ENCODE measurements around the gene RTP3. TPM values are rescaled to one million over a fixed set of nuclear protein-coding genes. Genes with fewer than 3 reads are reported as not detected.

The RTP3 gene
- polyA plus RNA-seq, 1 donor from 2014 or later = not detected

DNA sequence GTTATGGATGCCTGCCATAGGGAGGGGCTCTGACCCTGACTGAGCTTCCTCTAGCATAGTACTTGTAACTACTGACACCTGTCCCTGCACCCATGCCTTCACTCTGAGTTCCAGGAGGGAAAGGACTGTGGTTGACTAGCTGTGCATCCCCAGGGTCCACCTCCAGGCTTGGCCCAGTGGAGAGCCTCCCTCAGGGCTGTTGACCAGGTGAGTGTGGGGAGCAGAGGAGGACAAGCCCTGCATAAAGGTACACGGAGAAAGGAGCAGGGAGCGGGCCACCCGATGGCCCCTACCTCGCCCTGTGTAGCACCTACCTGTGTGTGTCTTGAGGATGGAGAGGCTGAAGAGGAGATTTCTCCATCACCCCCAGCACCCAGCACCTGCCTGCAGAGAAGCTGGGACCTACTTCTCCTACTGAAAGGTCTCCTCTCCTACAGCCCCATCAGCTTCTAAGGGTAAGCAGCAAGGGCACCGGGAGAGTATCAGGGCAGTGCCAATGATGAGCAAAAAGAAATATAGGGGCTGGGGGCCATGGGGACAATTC is 26.3 kb upstream of the RTP3 start:
- H3K4me3 ChIP-seq (ENCODE audit: low read length) = no peak overlapping the region
- H3K4me2 ChIP-seq (ENCODE audit: low read length) = no peak overlapping the region
- no peaks in the 10 kb centered on the region for H3K9me3 ChIP-seq (ENCODE audit: low read length)
- H3K9ac ChIP-seq (ENCODE audit: low read length) = no peak overlapping the region
- H2AFZ ChIP-seq (ENCODE audit: low read depth, low read length) = no peak overlapping the region
- no peak for TF ChIP-seq RAD21 (conservative IDR thresholded peaks at IDR 0.05)
- TF ChIP-seq REST (IDR thresholded peaks at IDR 0.05; ENCODE audit: borderline replicate concordance) = no peak
- no peak for TF ChIP-seq TAF1 (IDR thresholded peaks at IDR 0.05; ENCODE audit: low read depth)
- TF ChIP-seq SMC3 (conservative IDR thresholded peaks at IDR 0.05; ENCODE audit: poor library complexity) = no peak
- no peak for TF ChIP-seq POLR2AphosphoS5 (IDR thresholded peaks at IDR 0.05)
- TF ChIP-seq MXI1 (conservative IDR thresholded peaks at IDR 0.05; ENCODE audit: poor library complexity, severe bottlenecking) = no peak
- TF ChIP-seq EP300 (conservative IDR thresholded peaks at IDR 0.05; ENCODE audit: poor library complexity, severe bottlenecking) = no peak
- TF ChIP-seq, protein P1, sequence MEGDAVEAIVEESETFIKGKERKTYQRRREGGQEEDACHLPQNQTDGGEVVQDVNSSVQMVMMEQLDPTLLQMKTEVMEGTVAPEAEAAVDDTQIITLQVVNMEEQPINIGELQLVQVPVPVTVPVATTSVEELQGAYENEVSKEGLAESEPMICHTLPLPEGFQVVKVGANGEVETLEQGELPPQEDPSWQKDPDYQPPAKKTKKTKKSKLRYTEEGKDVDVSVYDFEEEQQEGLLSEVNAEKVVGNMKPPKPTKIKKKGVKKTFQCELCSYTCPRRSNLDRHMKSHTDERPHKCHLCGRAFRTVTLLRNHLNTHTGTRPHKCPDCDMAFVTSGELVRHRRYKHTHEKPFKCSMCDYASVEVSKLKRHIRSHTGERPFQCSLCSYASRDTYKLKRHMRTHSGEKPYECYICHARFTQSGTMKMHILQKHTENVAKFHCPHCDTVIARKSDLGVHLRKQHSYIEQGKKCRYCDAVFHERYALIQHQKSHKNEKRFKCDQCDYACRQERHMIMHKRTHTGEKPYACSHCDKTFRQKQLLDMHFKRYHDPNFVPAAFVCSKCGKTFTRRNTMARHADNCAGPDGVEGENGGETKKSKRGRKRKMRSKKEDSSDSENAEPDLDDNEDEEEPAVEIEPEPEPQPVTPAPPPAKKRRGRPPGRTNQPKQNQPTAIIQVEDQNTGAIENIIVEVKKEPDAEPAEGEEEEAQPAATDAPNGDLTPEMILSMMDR (IDR thresholded peaks at IDR 0.05; ENCODE audit: poor library complexity, severe bottlenecking) = no peak
- TF ChIP-seq EZH2 (IDR thresholded peaks at IDR 0.05; ENCODE audit: borderline replicate concordance, insufficient read depth, low read length, poor library complexity, severe bottlenecking) = no peak
- H3K27ac ChIP-seq (ENCODE audit: low read length) = no peak overlapping the region
- no peaks in the 10 kb centered on the region for H4K20me1 ChIP-seq (ENCODE audit: insufficient read depth)
- no peaks in the 10 kb centered on the region for H3F3A ChIP-seq (ENCODE audit: insufficient read depth, low read length, poor library complexity, severe bottlenecking)
- no peaks in the 10 kb centered on the region for H3K36me3 ChIP-seq (ENCODE audit: insufficient read depth, low read length)
- H3K79me2 ChIP-seq (replicated peaks; ENCODE audit: insufficient read depth, low read length) = no peaks in the 10 kb centered on the region
- H3K27me3 ChIP-seq (ENCODE audit: insufficient read depth, low read depth, low read length) = no peaks in the 10 kb centered on the region
- H3K9me2 ChIP-seq (ENCODE audit: insufficient read depth, low read length) = no peaks in the 10 kb centered on the region

- H3K4me3 ChIP-seq (ENCODE audit: low read length) = no peak overlapping the region
- H4K20me1 ChIP-seq (ENCODE audit: insufficient read depth) = no peaks in the 10 kb centered on the region
- H3F3A ChIP-seq (ENCODE audit: insufficient read depth, low read length, poor library complexity, severe bottlenecking) = no peaks in the 10 kb centered on the region
- H3K9me2 ChIP-seq (ENCODE audit: insufficient read depth, low read length) = no peaks in the 10 kb centered on the region
- H3K36me3 ChIP-seq (ENCODE audit: insufficient read depth, low read length) = no peaks in the 10 kb centered on the region
- no peaks in the 10 kb centered on the region for H3K79me2 ChIP-seq (replicated peaks; ENCODE audit: insufficient read depth, low read length)
- no peak overlapping the region for H2AFZ ChIP-seq (ENCODE audit: low read depth, low read length)
- H3K27me3 ChIP-seq (ENCODE audit: insufficient read depth, low read depth, low read length) = no peaks in the 10 kb centered on the region
- no peak overlapping the region for H3K4me2 ChIP-seq (ENCODE audit: low read length)
- no peaks in the 10 kb centered on the region for H3K9me3 ChIP-seq (ENCODE audit: low read length)
- no peak overlapping the region for H3K27ac ChIP-seq (ENCODE audit: low read length)
- H3K9ac ChIP-seq (ENCODE audit: low read length) = no peak overlapping the region
- TF ChIP-seq RAD21 (conservative IDR thresholded peaks at IDR 0.05) (no peak), MXI1 (conservative IDR thresholded peaks at IDR 0.05; ENCODE audit: poor library complexity, severe bottlenecking) (no peak), REST (IDR thresholded peaks at IDR 0.05; ENCODE audit: borderline replicate concordance) (no peak), EP300 (conservative IDR thresholded peaks at IDR 0.05; ENCODE audit: poor library complexity, severe bottlenecking) (no peak), TAF1 (IDR thresholded peaks at IDR 0.05; ENCODE audit: low read depth) (no peak), POLR2AphosphoS5 (IDR thresholded peaks at IDR 0.05) (no peak), SMC3 (conservative IDR thresholded peaks at IDR 0.05; ENCODE audit: poor library complexity) (no peak), EZH2 (IDR thresholded peaks at IDR 0.05; ENCODE audit: borderline replicate concordance, insufficient read depth, low read length, poor library complexity, severe bottlenecking) (no peak)
These were observed 25.0 kb upstream of the RTP3 start for GRCh38 chr3:46472736-46473135.

Data from neural cell (in vitro differentiated cells).